ENCODE results near the gene DXO. TPM values are rescaled to one million over a fixed set of nuclear protein-coding genes. Genes with fewer than 3 reads are reported as not detected.

Gene DXO
- total and polyA plus RNA-seq, 7 experiments from 2014 or later: 12.6 to 44.3 (median 34.7) TPM

Small RNAs within 50 kb of the gene (microRNA-seq; reads per million reads assigned to microRNA genes)
- gene MIR1236 (ENCODE audit: borderline microRNAs expressed): not detected

Other genes with a start within 250 kb of the DXO start
Only the 30 nearest of the 33 such genes appear.
- 10 to 100 TPM; 10.3 to 52.2 (median 11.4) TPM for gene MSH5, start 232.1 kb downstream of the DXO start, total RNA-seq
- gene MSH5, start 232.1 kb downstream of the DXO start, polyA plus RNA-seq: 1 to 10 TPM in 1 of 2 donors, under 1 TPM in 1; 0.51 to 2.6 TPM
- 10 to 100 TPM in 1 of 5 experiments, 1 to 10 TPM in 4; 2.3 to 11.1 (median 3.3) TPM for gene SAPCD1, start 209.5 kb downstream of the DXO start, total RNA-seq
- not detected for gene SAPCD1, start 209.5 kb downstream of the DXO start, polyA plus RNA-seq
- 1 to 10 TPM in 3 of 5 experiments, under 1 TPM in 2; 0.53 to 4.5 (median 1.1) TPM for gene VWA7, start 194.8 kb downstream of the DXO start, total RNA-seq
- not detected for gene VWA7, start 194.8 kb downstream of the DXO start, polyA plus RNA-seq
- 10 to 100 TPM; 34.3 to 84.2 (median 53.2) TPM for gene VARS1, start 176.4 kb downstream of the DXO start, total RNA-seq
- 10 to 100 TPM; 32.2 to 44.8 TPM for gene VARS1, start 176.4 kb downstream of the DXO start, polyA plus RNA-seq
- 10 to 100 TPM; 22.9 to 94.5 (median 29.2) TPM for gene LSM2, start 165.2 kb downstream of the DXO start, total RNA-seq
- 10 to 100 TPM; 58.9 to 67.9 TPM for gene LSM2, start 165.2 kb downstream of the DXO start, polyA plus RNA-seq
- 1 to 10 TPM; 3.3 to 5.5 (median 4.7) TPM for gene HSPA1L, start 156.9 kb downstream of the DXO start, total RNA-seq
- gene HSPA1L, start 156.9 kb downstream of the DXO start, polyA plus RNA-seq: 1 to 10 TPM; 2.3 to 3.6 TPM
- 100 to 1,000 TPM in 1 of 5 experiments, 10 to 100 TPM in 3, 1 to 10 TPM in 1; 6.7 to 125 (median 30.3) TPM for gene HSPA1A, start 156.6 kb downstream of the DXO start, total RNA-seq
- gene HSPA1A, start 156.6 kb downstream of the DXO start, polyA plus RNA-seq: 10 to 100 TPM; 26.0 to 52.5 TPM
- gene HSPA1B, start 144.4 kb downstream of the DXO start, total RNA-seq: 10 to 100 TPM in 4 of 5 experiments, 1 to 10 TPM in 1; 8.6 to 68.9 (median 28.9) TPM
- 1 to 10 TPM; 2.8 to 3.6 TPM for gene HSPA1B, start 144.4 kb downstream of the DXO start, polyA plus RNA-seq
- 10 to 100 TPM; 18.6 to 35.0 (median 20.1) TPM for gene NEU1, start 109.3 kb downstream of the DXO start, total RNA-seq
- 10 to 100 TPM; 13.6 to 19.9 TPM for gene NEU1, start 109.3 kb downstream of the DXO start, polyA plus RNA-seq
- not detected for gene SLC44A4, start 93.1 kb downstream of the DXO start, total RNA-seq
- gene SLC44A4, start 93.1 kb downstream of the DXO start, polyA plus RNA-seq: not detected
- 10 to 100 TPM; 50.4 to 94.2 (median 71.6) TPM for gene EHMT2, start 74.4 kb downstream of the DXO start, total RNA-seq
- 10 to 100 TPM; 37.3 to 66.5 TPM for gene EHMT2, start 74.4 kb downstream of the DXO start, polyA plus RNA-seq
- gene ZBTB12, start 70.1 kb downstream of the DXO start, total RNA-seq: 1 to 10 TPM in 4 of 5 experiments, under 1 TPM in 1; 0.77 to 4.5 (median 2.5) TPM
- under 1 TPM in 1 of 2 donors, not detected in 1; 0.09 TPM for gene ZBTB12, start 70.1 kb downstream of the DXO start, polyA plus RNA-seq
- 1 to 10 TPM in 4 of 5 experiments, under 1 TPM in 1; 0.89 to 8.2 (median 2.3) TPM for gene C2, start 44.4 kb downstream of the DXO start, total RNA-seq
- under 1 TPM in 1 of 2 donors, not detected in 1; 0.10 TPM for gene C2, start 44.4 kb downstream of the DXO start, polyA plus RNA-seq
- 1 to 10 TPM in 2 of 5 experiments, under 1 TPM in 1, not detected in 2; 0.56 to 1.4 (median 1.1) TPM for gene CFB, start 26.0 kb downstream of the DXO start, total RNA-seq
- gene CFB, start 26.0 kb downstream of the DXO start, polyA plus RNA-seq: 1 to 10 TPM; 1.4 to 1.8 TPM
- 10 to 100 TPM; 47.5 to 71.7 (median 59.1) TPM for gene NELFE, start 13.2 kb downstream of the DXO start, total RNA-seq
- 10 to 100 TPM; 56.5 to 76.6 TPM for gene NELFE, start 13.2 kb downstream of the DXO start, polyA plus RNA-seq
- gene SKIC2, start 13.0 kb downstream of the DXO start, total RNA-seq: 100 to 1,000 TPM in 3 of 5 experiments, 10 to 100 TPM in 2; 85.6 to 139 (median 101) TPM
- gene SKIC2, start 13.0 kb downstream of the DXO start, polyA plus RNA-seq: 10 to 100 TPM; 20.1 to 23.5 TPM
- 1 to 10 TPM; 3.2 to 9.0 (median 8.0) TPM for gene C4A, start 9.9 kb upstream of the DXO start, total RNA-seq
- gene C4A, start 9.9 kb upstream of the DXO start, polyA plus RNA-seq: not detected
- gene C4B, start 42.7 kb upstream of the DXO start, total RNA-seq: 1 to 10 TPM; 3.2 to 8.5 (median 8.0) TPM
- under 1 TPM in 1 of 2 donors, not detected in 1; 0.59 TPM for gene C4B, start 42.7 kb upstream of the DXO start, polyA plus RNA-seq
- gene CYP21A2, start 66.3 kb upstream of the DXO start, total RNA-seq: 1 to 10 TPM in 1 of 5 experiments, under 1 TPM in 3, not detected in 1; 0.32 to 1.1 (median 0.44) TPM
- gene CYP21A2, start 66.3 kb upstream of the DXO start, polyA plus RNA-seq: not detected
- gene TNXB, start 137.2 kb upstream of the DXO start, total RNA-seq: 10 to 100 TPM in 4 of 5 experiments, 1 to 10 TPM in 1; 8.8 to 17.2 (median 13.1) TPM
- under 1 TPM in 1 of 2 donors, not detected in 1; 0.43 TPM for gene TNXB, start 137.2 kb upstream of the DXO start, polyA plus RNA-seq
- gene ATF6B, start 156.1 kb upstream of the DXO start, total RNA-seq: 100 to 1,000 TPM; 115 to 168 (median 142) TPM
- gene ATF6B, start 156.1 kb upstream of the DXO start, polyA plus RNA-seq: 10 to 100 TPM; 28.0 to 29.0 TPM
- gene FKBPL, start 158.2 kb upstream of the DXO start, total RNA-seq: 1 to 10 TPM in 4 of 5 experiments, under 1 TPM in 1; 0.82 to 5.1 (median 3.0) TPM
- gene FKBPL, start 158.2 kb upstream of the DXO start, polyA plus RNA-seq: 1 to 10 TPM; 1.3 to 4.1 TPM
- gene PRRT1, start 179.8 kb upstream of the DXO start, total RNA-seq: 1 to 10 TPM in 4 of 5 experiments, under 1 TPM in 1; 0.31 to 7.4 (median 3.4) TPM
- gene PRRT1, start 179.8 kb upstream of the DXO start, polyA plus RNA-seq: 1 to 10 TPM; 2.2 to 6.2 TPM
- 10 to 100 TPM; 11.8 to 21.9 (median 15.8) TPM for gene PPT2, start 182.0 kb upstream of the DXO start, total RNA-seq
- gene PPT2, start 182.0 kb upstream of the DXO start, polyA plus RNA-seq: 10 to 100 TPM; 14.3 to 15.7 TPM
- gene EGFL8, start 192.5 kb upstream of the DXO start, total RNA-seq: 10 to 100 TPM in 4 of 5 experiments, 1 to 10 TPM in 1; 7.5 to 25.9 (median 17.2) TPM
- gene EGFL8, start 192.5 kb upstream of the DXO start, polyA plus RNA-seq: under 1 TPM; 0.30 to 0.86 TPM
- 10 to 100 TPM; 25.0 to 46.1 (median 31.6) TPM for gene AGPAT1, start 203.9 kb upstream of the DXO start, total RNA-seq
- gene AGPAT1, start 203.9 kb upstream of the DXO start, polyA plus RNA-seq: 10 to 100 TPM; 19.3 to 19.5 TPM
- 10 to 100 TPM; 17.0 to 50.6 (median 40.9) TPM for gene RNF5, start 206.3 kb upstream of the DXO start, total RNA-seq
- 100 to 1,000 TPM; 107 to 111 TPM for gene RNF5, start 206.3 kb upstream of the DXO start, polyA plus RNA-seq
- gene AGER, start 212.1 kb upstream of the DXO start, total RNA-seq: 10 to 100 TPM; 32.6 to 92.2 (median 38.0) TPM
- gene AGER, start 212.1 kb upstream of the DXO start, polyA plus RNA-seq: under 1 TPM in 1 of 2 donors, not detected in 1; 0.47 TPM
- 100 to 1,000 TPM; 105 to 221 (median 144) TPM for gene PBX2, start 218.1 kb upstream of the DXO start, total RNA-seq
- gene PBX2, start 218.1 kb upstream of the DXO start, polyA plus RNA-seq: 1 to 10 TPM; 2.5 to 3.0 TPM
- gene GPSM3, start 220.5 kb upstream of the DXO start, total RNA-seq: 100 to 1,000 TPM; 268 to 325 (median 277) TPM
- gene GPSM3, start 220.5 kb upstream of the DXO start, polyA plus RNA-seq: 100 to 1,000 TPM; 148 to 178 TPM